KG1 (cell line): ENCODE measurements around the gene CEP164.
"Not testable (repeated sequence)": the region's sequence is repeated elsewhere in the genome, so short reads cannot be mapped to it uniquely, and the experiment has no call there.

Source experiments
- DNase-seq: peaks from one replicate; lab custom pipeline; 2025; lab: John Stamatoyannopoulos, UW

The CEP164 gene

GRCh38 chr11:117396970-117397369 lies 69.3 kb downstream of the CEP164 start:
- DNase-seq, result no peak

- DNase-seq, result not testable (repeated sequence)
Observed at GRCh38 chr11:117398618-117399017, 71.0 kb downstream of the CEP164 start.

- not testable (repeated sequence) for DNase-seq
Observed at GRCh38 chr11:117399100-117399840, 71.6 kb downstream of the CEP164 start.

- not testable (repeated sequence) for DNase-seq
Observed at GRCh38 chr11:117405898-117406297, 78.2 kb downstream of the CEP164 start.

- DNase-seq, result no peak
Observed at GRCh38 chr11:117407016-117407415, 79.4 kb downstream of the CEP164 start.

- DNase-seq, result no peak
Observed at GRCh38 chr11:117408356-117408755, 80.7 kb downstream of the CEP164 start.

- no peak for DNase-seq
Observed at GRCh38 chr11:117409511-117409910, 81.9 kb downstream of the CEP164 start.

- DNase-seq, result no peak
Observed at GRCh38 chr11:117410238-117410637, 82.6 kb downstream of the CEP164 start.

GRCh38 chr11:117410861-117411710 lies 83.4 kb downstream of the CEP164 start:
- no peak for DNase-seq

- DNase-seq, result no peak
Observed at GRCh38 chr11:117411736-117412135, 84.1 kb downstream of the CEP164 start.

GRCh38 chr11:117412176-117412575 lies 84.5 kb downstream of the CEP164 start:
- DNase-seq, result no peak

GRCh38 chr11:117412653-117413275 lies 85.1 kb downstream of the CEP164 start:
- no peak for DNase-seq

GRCh38 chr11:117413616-117414015 lies 86.0 kb downstream of the CEP164 start:
- DNase-seq, result no peak

- DNase-seq, result no peak
Observed at GRCh38 chr11:117414724-117415123, 87.1 kb downstream of the CEP164 start.

- no peak for DNase-seq
Observed at GRCh38 chr11:117415358-117415896, 87.8 kb downstream of the CEP164 start.

GRCh38 chr11:117417342-117417741 lies 89.7 kb downstream of the CEP164 start:
- DNase-seq, result no peak

GRCh38 chr11:117417856-117418255 lies 90.2 kb downstream of the CEP164 start:
- DNase-seq, result no peak

GRCh38 chr11:117418737-117419481 lies 91.3 kb downstream of the CEP164 start:
- no peak for DNase-seq

- no peak for DNase-seq
Observed at GRCh38 chr11:117419482-117420142, 92.0 kb downstream of the CEP164 start.

GRCh38 chr11:117420143-117420485 lies 92.5 kb downstream of the CEP164 start:
- DNase-seq, result no peak

GRCh38 chr11:117420598-117420997 lies 92.9 kb downstream of the CEP164 start:
- DNase-seq, result no peak
